Brain microvascular endothelial cell (primary cell): ENCODE results near the gene CHCHD3.

Experiments
- DNase-seq: peaks from one replicate; pipeline ENCODE4 v3.0.0-alpha.2; 2020
- H3K27ac ChIP-seq: fragments of 250-450 bp; sonication (Bioruptor Pico); 2 replicates; pipeline ENCODE4 v1.5.1; 2020; ENCODE audit warnings: mild to moderate bottlenecking, moderate library complexity
- H3K27me3 ChIP-seq: fragments of 250-450 bp; sonication (Bioruptor Pico); replicated peaks from 2 replicates; pipeline ENCODE4 v1.5.1; 2020; ENCODE audit warnings: mild to moderate bottlenecking
- H3K36me3 ChIP-seq: fragments of 250-450 bp; sonication (Bioruptor Pico); replicated peaks from 2 replicates; pipeline ENCODE4 v1.5.1; 2020; ENCODE audit warnings: mild to moderate bottlenecking
- H3K4me3 ChIP-seq: 2 replicates; pipeline ENCODE4 v1.5.1; 2011; ENCODE audit warnings: low read depth, mild to moderate bottlenecking, control low read depth, low read length, moderate library complexity
- in situ Hi-C: cut with HindIII; loops from 2 replicates; pipeline ENCODE4 v1.10.0; 2017; ENCODE audit warnings: low sequenced_read_pairs, low pct_ligation_motif_present
- TF ChIP-seq, protein P1 (sequence below): IDR thresholded peaks from 2 replicates; pipeline ENCODE4 v1.5.1; 2011; ENCODE audit warnings: low read depth, mild to moderate bottlenecking, moderate library complexity, low read length, control low read depth, inconsistent platforms; ENCODE audit errors: missing control alignments

CHCHD3 gene

DNA sequence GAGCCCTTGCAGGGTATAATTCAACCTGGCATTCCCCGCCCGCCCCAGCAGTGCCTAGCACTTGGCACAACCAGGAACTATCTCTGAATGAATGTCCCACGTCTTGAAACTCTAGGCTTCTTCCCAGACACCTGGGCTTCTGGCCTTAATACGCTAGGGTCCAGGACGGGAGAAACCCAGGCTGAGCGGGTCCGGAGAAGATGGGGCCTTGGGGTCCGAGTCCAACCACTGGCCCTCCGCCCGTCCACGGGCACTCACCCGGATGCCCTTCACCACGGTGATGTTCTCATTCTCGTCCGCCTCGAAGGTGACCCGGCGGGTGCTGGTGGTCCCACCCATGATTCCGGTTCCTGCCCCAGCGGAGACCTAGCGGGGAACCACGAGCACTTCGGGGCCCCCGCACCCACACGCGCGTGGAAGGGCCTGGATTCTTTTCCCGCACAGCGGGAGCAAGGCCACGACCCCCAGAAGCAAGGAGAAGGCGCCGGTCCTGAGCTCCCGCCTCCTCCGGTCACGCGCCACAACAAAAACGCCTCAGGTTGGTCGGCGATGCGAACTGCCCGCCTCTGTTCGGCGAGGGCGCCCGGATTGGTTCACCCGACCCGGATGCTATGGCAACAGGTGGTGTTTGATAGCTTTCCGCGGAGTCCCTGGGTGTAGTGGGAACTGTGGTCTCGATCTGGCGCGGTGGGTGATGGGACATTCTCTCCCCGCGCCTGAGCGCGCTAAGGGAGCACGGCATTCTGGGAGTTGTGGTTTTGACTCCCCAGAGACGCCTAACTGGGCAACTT lies at the start of gene CHCHD3:
TSS of gene CHCHD3 (minus strand) at position 492 of the 791 bp plus-strand sequence. CDS start at position 339, 153 bp downstream.
- in situ Hi-C loops, result no loop called here
- no peaks in the 10 kb centered on the region for H3K36me3 ChIP-seq
- H3K27me3 ChIP-seq, result no peaks in the 10 kb centered on the region
- TF ChIP-seq, protein P1, sequence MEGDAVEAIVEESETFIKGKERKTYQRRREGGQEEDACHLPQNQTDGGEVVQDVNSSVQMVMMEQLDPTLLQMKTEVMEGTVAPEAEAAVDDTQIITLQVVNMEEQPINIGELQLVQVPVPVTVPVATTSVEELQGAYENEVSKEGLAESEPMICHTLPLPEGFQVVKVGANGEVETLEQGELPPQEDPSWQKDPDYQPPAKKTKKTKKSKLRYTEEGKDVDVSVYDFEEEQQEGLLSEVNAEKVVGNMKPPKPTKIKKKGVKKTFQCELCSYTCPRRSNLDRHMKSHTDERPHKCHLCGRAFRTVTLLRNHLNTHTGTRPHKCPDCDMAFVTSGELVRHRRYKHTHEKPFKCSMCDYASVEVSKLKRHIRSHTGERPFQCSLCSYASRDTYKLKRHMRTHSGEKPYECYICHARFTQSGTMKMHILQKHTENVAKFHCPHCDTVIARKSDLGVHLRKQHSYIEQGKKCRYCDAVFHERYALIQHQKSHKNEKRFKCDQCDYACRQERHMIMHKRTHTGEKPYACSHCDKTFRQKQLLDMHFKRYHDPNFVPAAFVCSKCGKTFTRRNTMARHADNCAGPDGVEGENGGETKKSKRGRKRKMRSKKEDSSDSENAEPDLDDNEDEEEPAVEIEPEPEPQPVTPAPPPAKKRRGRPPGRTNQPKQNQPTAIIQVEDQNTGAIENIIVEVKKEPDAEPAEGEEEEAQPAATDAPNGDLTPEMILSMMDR, result no peak
- DNase-seq, result peak; percentile 100
- H3K4me3 ChIP-seq, result peak within 1 kb of the TSS; percentile 96
- H3K27ac ChIP-seq, result peak within 1 kb of the TSS; percentile 84

DNA sequence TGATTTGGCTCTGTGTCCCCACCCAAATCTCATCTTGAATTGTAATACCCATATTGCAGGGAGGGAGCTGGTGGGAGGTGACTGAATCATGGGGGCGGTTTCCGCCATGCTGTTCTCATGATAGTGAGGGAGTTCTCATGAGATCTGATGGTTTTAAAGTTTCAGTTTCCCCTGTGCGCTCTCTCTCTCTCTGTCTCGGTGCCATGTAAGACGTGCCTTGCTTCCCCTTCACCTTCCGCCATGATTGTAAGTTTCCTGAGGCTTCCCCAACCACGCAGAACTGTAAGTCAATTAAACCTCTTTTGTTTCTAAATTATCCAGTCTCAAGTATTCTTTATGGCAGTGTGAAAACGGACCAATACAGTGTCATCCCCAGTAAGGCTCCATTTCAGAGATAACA lies 48.3 kb upstream of the CHCHD3 start:
- H3K27ac ChIP-seq, result no peak overlapping the region
- no peaks in the 10 kb centered on the region for H3K36me3 ChIP-seq
- in situ Hi-C loops, result no loop called here
- TF ChIP-seq, protein P1, result no peak
- H3K27me3 ChIP-seq, result no peaks in the 10 kb centered on the region
- DNase-seq, result no peak
- H3K4me3 ChIP-seq, result no peak overlapping the region

DNA sequence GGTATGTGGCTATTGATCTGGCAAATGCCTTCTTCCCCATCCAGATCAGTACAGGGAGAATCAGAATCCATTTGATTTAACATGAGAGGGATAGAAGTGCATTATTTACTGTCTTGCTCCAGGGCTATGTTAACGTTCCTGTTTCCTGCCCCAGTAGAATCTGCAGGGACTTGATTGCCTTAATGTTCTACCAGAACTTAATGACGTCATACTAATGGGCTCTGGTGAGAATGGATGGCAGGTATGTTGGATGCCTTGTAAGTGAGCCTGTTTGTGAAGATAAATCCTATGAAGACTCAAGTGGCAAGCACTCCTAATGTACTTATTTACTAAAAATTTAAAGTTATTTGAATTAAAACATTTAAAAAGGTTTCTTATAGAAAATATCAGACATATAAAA lies 44.5 kb upstream of the CHCHD3 start:
- DNase-seq, result no peak
- in situ Hi-C loops, result no loop called here
- no peak overlapping the region for H3K27ac ChIP-seq
- TF ChIP-seq, protein P1, result no peak
- H3K27me3 ChIP-seq, result no peaks in the 10 kb centered on the region
- no peaks in the 10 kb centered on the region for H3K36me3 ChIP-seq
- H3K4me3 ChIP-seq, result no peak overlapping the region

DNA sequence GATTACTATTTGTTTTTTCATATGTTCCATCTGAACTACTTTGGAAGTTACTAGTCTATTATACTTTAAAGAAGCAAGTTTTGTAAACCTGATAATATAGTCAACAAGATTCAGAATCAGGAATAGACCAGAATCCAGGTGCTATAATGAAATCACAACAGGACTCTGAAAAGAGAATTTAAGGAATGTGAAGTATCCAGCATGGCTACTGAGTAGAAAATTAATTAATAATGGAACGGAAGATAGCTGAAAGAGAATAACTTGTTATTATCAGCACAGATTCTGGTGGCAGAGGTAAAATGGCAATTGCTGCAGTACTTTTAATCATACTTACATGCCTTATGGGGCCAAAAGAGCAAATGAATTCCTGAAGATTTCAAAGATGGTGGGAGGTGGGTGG lies 43.1 kb upstream of the CHCHD3 start:
- Histone ChIP-seq H3K4me3 (no peak overlapping the region), H3K27ac (no peak overlapping the region), H3K36me3 (no peaks in the 10 kb centered on the region), H3K27me3 (no peaks in the 10 kb centered on the region)
- in situ Hi-C loops, result no loop called here
- DNase-seq, result no peak
- TF ChIP-seq, protein P1, result no peak

DNA sequence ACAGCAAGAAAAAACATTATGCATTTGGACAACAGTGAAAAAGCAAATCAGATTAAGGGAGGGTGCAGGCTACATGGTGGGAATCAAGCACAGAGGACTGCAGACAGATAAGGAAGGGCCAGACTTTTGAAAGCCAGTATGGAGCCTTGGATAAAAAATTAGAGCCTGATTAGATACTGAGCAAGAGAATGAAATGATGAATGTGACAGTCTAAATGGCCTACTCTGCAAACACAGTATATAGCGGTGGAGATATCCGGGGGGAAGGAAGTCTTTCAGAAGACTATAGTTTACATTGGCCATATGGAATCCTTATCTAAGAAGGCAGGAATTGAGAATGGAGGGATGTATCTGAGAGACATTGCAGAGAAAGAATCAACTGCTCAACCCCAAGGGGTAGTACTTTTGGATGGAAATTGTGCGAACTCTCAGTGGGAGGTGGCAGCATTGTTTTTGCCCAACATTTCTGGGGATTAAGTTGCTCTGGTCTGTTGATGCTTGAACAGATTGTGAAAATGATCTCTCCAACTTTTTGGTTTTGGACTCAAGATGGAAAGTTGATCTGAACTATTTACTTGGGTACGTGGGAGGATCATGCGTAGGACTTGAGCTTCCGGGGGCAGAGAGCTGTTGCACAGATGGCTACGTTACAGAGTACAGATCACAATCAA lies 39.4 kb upstream of the CHCHD3 start:
- H3K36me3 ChIP-seq, result no peaks in the 10 kb centered on the region
- H3K4me3 ChIP-seq, result no peak overlapping the region
- in situ Hi-C loops, result no loop called here
- H3K27ac ChIP-seq, result no peak overlapping the region
- no peak for DNase-seq
- TF ChIP-seq, protein P1, result no peak
- H3K27me3 ChIP-seq, result no peaks in the 10 kb centered on the region
